GM23248 (cell line): ENCODE measurements around the gene COPB1. TPM values are rescaled to one million over a fixed set of nuclear protein-coding genes. Genes with fewer than 3 reads are reported as not detected.

Source experiments
- DNase-seq: peaks from one replicate; pipeline ENCODE4 v3.0.0-alpha.2; 2015
- H2AFZ ChIP-seq: fragments of 200-600 bp; sonication (generic); 2 replicates; pipeline ENCODE4 v1.6.1; 2016; ENCODE audit warnings: antibody characterized with exemption
- H3F3A ChIP-seq: fragments of 200-600 bp; sonication (generic); 2 replicates; pipeline ENCODE4 v1.6.1; 2016; ENCODE audit warnings: mild to moderate bottlenecking, antibody characterized with exemption, mixed run types; ENCODE audit not compliant: insufficient read depth
- H3K27ac ChIP-seq: fragments of 200-600 bp; sonication (generic); 2 replicates; pipeline ENCODE4 v1.5.1; 2016; ENCODE audit warnings: mild to moderate bottlenecking
- H3K27me3 ChIP-seq: fragments of 200-600 bp; sonication (generic); replicated peaks from 2 replicates; pipeline ENCODE4 v1.6.1; 2016; ENCODE audit warnings: mild to moderate bottlenecking; ENCODE audit not compliant: insufficient read depth
- H3K36me3 ChIP-seq: fragments of 200-600 bp; sonication (generic); 2 replicates; pipeline ENCODE4 v1.6.1; 2016; ENCODE audit warnings: low read depth, mild to moderate bottlenecking
- H3K4me1 ChIP-seq: fragments of 200-600 bp; sonication (generic); 2 replicates; pipeline ENCODE4 v1.6.1; 2016; ENCODE audit warnings: mild to moderate bottlenecking; ENCODE audit not compliant: insufficient read depth
- H3K4me2 ChIP-seq: fragments of 200-600 bp; sonication (generic); one replicate; pipeline ENCODE4 v1.6.1; 2016; ENCODE audit warnings: mild to moderate bottlenecking; ENCODE audit not compliant: unreplicated experiment
- H3K4me3 ChIP-seq: fragments of 200-600 bp; sonication (generic); 2 replicates; pipeline ENCODE4 v1.5.1; 2016; ENCODE audit warnings: mild to moderate bottlenecking
- H3K79me2 ChIP-seq: fragments of 200-600 bp; sonication (generic); 2 replicates; pipeline ENCODE4 v1.6.1; 2016; ENCODE audit warnings: mild to moderate bottlenecking; ENCODE audit not compliant: insufficient read depth
- H3K9ac ChIP-seq: fragments of 200-600 bp; sonication (generic); 2 replicates; pipeline ENCODE4 v1.6.1; 2016; ENCODE audit warnings: mild to moderate bottlenecking
- H3K9me2 ChIP-seq: fragments of 200-600 bp; sonication (generic); 2 replicates; pipeline ENCODE4 v1.6.1; 2016; ENCODE audit warnings: mixed run types, mild to moderate bottlenecking, moderate library complexity; ENCODE audit not compliant: insufficient read depth
- H3K9me3 ChIP-seq: fragments of 200-600 bp; sonication (generic); one replicate; pipeline ENCODE4 v1.6.1; 2017; ENCODE audit warnings: low read depth
- H4K20me1 ChIP-seq: fragments of 200-600 bp; sonication (generic); 2 replicates; pipeline ENCODE4 v1.6.0; 2016; ENCODE audit not compliant: insufficient read depth
- EZH2 ChIP-seq: fragments of 200-600 bp; sonication (generic); IDR thresholded peaks from 2 replicates; pipeline ENCODE4 v1.6.1; 2018; ENCODE audit warnings: antibody characterized with exemption, mild to moderate bottlenecking; ENCODE audit not compliant: insufficient read depth, poor library complexity, severe bottlenecking
- EZH2phosphoT487 ChIP-seq: fragments of 200-600 bp; sonication (generic); IDR thresholded peaks from 2 replicates; pipeline ENCODE4 v1.6.1; 2018; ENCODE audit warnings: antibody characterized with exemption, moderate library complexity, mild to moderate bottlenecking, low read depth; ENCODE audit not compliant: insufficient read depth
- WGBS, 2 experiments: methylation state at CpG; one replicate each; pipeline ENCODE4 v1.1.6; 2015 to 2017; ENCODE audit warnings: low lambda C conversion rate in 2 of 2, low coverage in 1 of 2; ENCODE audit errors: missing lambda C conversion rate in 2 of 2; 5-methylcytosine and 5-hydroxymethylcytosine counted together
- in situ Hi-C: fragments of 300-500 bp; cut with MboI; formaldehyde crosslinking; loops from 2 replicates; pipeline ENCODE4 v1.15.0; 2020
- polyA plus RNA-seq: library from polyadenylated mRNA; unstranded; fragments of >200 nt; fragmentation: Nextera tagmentation; extraction: Ambion mirVana; gene quantifications from 2 replicates; pipeline ENCODE4 v1.2.1, GENCODE V29; 2016
- small RNA-seq: library from RNA; depleted of rRNA; stranded (forward); fragments of <200 nt; gene quantifications from one replicate; pipeline ENCODE3, GENCODE V24; 2014; ENCODE audit warnings: low read depth, low replicate concordance
- total RNA-seq: library from RNA; depleted of rRNA; stranded (reverse); fragments of >200 nt; shearing (Covaris generic); gene quantifications from 2 replicates; pipeline ENCODE4 v1.2.3, GENCODE V29; 2014; rRNA removed

Gene COPB1
- total and polyA plus RNA-seq, 2 experiments from 2014 or later = 192 to 302 TPM

GRCh38 chr11:14408612-14409011 is 91.0 kb downstream of the COPB1 start:
- Histone ChIP-seq H3K36me3 (no peaks in the 10 kb centered on the region), H3F3A (peaks cover 21% of the 10 kb centered on the region), H3K27ac (no peak overlapping the region), H3K9me2 (no peaks in the 10 kb centered on the region), H2AFZ (no peak overlapping the region), H3K4me1 (peaks cover 35% of the 10 kb centered on the region), H3K9ac (no peak overlapping the region), H3K4me2 (no peak overlapping the region), H3K27me3 (no peaks in the 10 kb centered on the region), H4K20me1 (no peaks in the 10 kb centered on the region), H3K9me3 (no peaks in the 10 kb centered on the region), H3K4me3 (no peak overlapping the region), H3K79me2 (0 out of 2 replicates have a peak, but pooled peaks cover 3% of the 10 kb centered on the region)
- in situ Hi-C loops = no loop called here
- TF ChIP-seq EZH2 = no peak
- TF ChIP-seq EZH2phosphoT487 = no peak
- 82 to 89% methylated on average over 2 of the region's 2 CpGs for WGBS, 2 experiments
- DNase-seq = no peak

Small RNA genes within 50 kb of the gene (small RNA-seq; reads per million reads assigned to genes)
- gene RNU7-49P = not detected

Other genes starting within 250 kb of the COPB1 start
- gene RRAS2, start 140.6 kb downstream of the COPB1 start, total RNA-seq = 328 and 382 TPM in 2 replicates
- 260 and 268 TPM in 2 replicates for gene RRAS2, start 140.6 kb downstream of the COPB1 start, polyA plus RNA-seq
- gene PSMA1, start 20.6 kb upstream of the COPB1 start, total RNA-seq = 159 and 175 TPM in 2 replicates
- 285 and 303 TPM in 2 replicates for gene PSMA1, start 20.6 kb upstream of the COPB1 start, polyA plus RNA-seq
- gene PDE3B, start 144.0 kb upstream of the COPB1 start, total RNA-seq = not detected in 2 replicates
- not detected in 2 replicates for gene PDE3B, start 144.0 kb upstream of the COPB1 start, polyA plus RNA-seq